Endothelial cell of umbilical vein (primary cell): ENCODE measurements around the gene PRDM13. TPM values are rescaled to one million over a fixed set of nuclear protein-coding genes. Genes with fewer than 3 reads are reported as not detected.

ENCODE experiments used
- BruUV-seq: library from RNA; stranded (reverse); fragments of 400-500 nt; replicated peaks from 2 replicates; lab custom pipeline; 2021; lab: Mats Ljungman, UMichigan
- CTCF ChIA-PET: fragments of 300-600, 350-600 bp; sonication (Branson Sonifier 250); formaldehyde crosslinking; loops from one replicate; lab custom pipeline; 2021; ENCODE audit warnings: antibody characterized with exemption, inconsistent platforms; lab: Charles Lee
- POLR2A ChIA-PET: fragments of 300-600, 350-600 bp; sonication (Branson Sonifier 250); formaldehyde crosslinking; loops from one replicate; lab custom pipeline; 2021; ENCODE audit warnings: antibody characterized with exemption, inconsistent platforms; lab: Charles Lee
- DNase-seq: peaks from one replicate; pipeline ENCODE4 v3.0.0-alpha.2; 2011; ENCODE audit warnings: low read depth, low spot score
- FAIRE-seq: peaks from 2 replicates; lab custom pipeline; 2011; peaks lifted over from hg19 to GRCh38; lab: Jason Lieb, UNC
- H2AFZ ChIP-seq: 2 replicates; pipeline ENCODE4 v1.6.0; 2012; ENCODE audit warnings: low read depth, low read length, control low read depth, inconsistent platforms
- H3K27ac ChIP-seq: 2 replicates; pipeline ENCODE4 v1.5.1; 2011; ENCODE audit warnings: low read depth, mild to moderate bottlenecking, control low read depth, low read length, moderate library complexity; ENCODE audit not compliant: insufficient read depth
- H3K27me3 ChIP-seq, 2 experiments: 2 replicates each; pipeline versions ENCODE4 v1.6.0 to v1.6.1; 2011; ENCODE audit warnings: low read length in 2 of 2, mixed read lengths in 1 of 2; ENCODE audit not compliant: control insufficient read depth in 2 of 2, insufficient read depth in 2 of 2
- H3K36me3 ChIP-seq, 2 experiments: 2 replicates in 1 of 2; 3 replicates in 1 of 2; pipeline ENCODE4 v1.5.1; 2011; ENCODE audit warnings: low read length in 2 of 2, mild to moderate bottlenecking in 1 of 2, moderate library complexity in 1 of 2; ENCODE audit not compliant: control insufficient read depth in 2 of 2, insufficient read depth in 2 of 2; ENCODE audit errors: extremely low read depth in 1 of 2
- H3K4me1 ChIP-seq: 3 replicates; pipeline ENCODE4 v1.5.1; 2011; ENCODE audit warnings: mild to moderate bottlenecking, low read length; ENCODE audit not compliant: control insufficient read depth, insufficient read depth; ENCODE audit errors: extremely low read depth
- H3K4me2 ChIP-seq: 2 replicates; pipeline ENCODE4 v1.6.1; 2011; ENCODE audit warnings: low read length, control low read depth, mixed read lengths; ENCODE audit not compliant: insufficient read depth
- H3K4me3 ChIP-seq, 3 experiments: fragments of 200-600 bp in 1 of 3; sonication (generic), shearing (Covaris generic) in 1 of 3; replicated peaks in 1 of 3; 2 replicates each; pipeline ENCODE4 v1.5.1; 2011 to 2016; ENCODE audit warnings: control low read depth in 3 of 3, low read length in 3 of 3, mild to moderate bottlenecking in 2 of 3, inconsistent platforms in 1 of 3, low read depth in 1 of 3, moderate library complexity in 1 of 3; ENCODE audit not compliant: insufficient read depth in 1 of 3
- H3K79me2 ChIP-seq: 2 replicates; pipeline ENCODE4 v1.6.0; 2012; ENCODE audit warnings: low read length, inconsistent platforms; ENCODE audit not compliant: control insufficient read depth, insufficient read depth
- H3K9ac ChIP-seq: replicated peaks from 2 replicates; pipeline ENCODE3; 2011; ENCODE audit warnings: low read length, control low read depth; ENCODE audit not compliant: insufficient read depth; ENCODE audit errors: extremely low read depth
- H3K9me1 ChIP-seq: replicated peaks from 3 replicates; pipeline ENCODE4 v1.6.0; 2011; ENCODE audit warnings: mild to moderate bottlenecking, low read length; ENCODE audit not compliant: control insufficient read depth, insufficient read depth; ENCODE audit errors: extremely low read depth
- H3K9me3 ChIP-seq: replicated peaks from 2 replicates; pipeline ENCODE4 v1.5.1; 2012; ENCODE audit warnings: low read length, inconsistent platforms; ENCODE audit not compliant: control insufficient read depth, insufficient read depth
- H4K20me1 ChIP-seq: replicated peaks from 2 replicates; pipeline ENCODE3; 2011; ENCODE audit warnings: mild to moderate bottlenecking, low read length; ENCODE audit not compliant: control insufficient read depth, insufficient read depth; ENCODE audit errors: extremely low read depth
- EZH2 ChIP-seq: IDR thresholded peaks from 2 replicates; pipeline ENCODE4 v1.6.1; 2012; ENCODE audit warnings: borderline replicate concordance, low read depth, mild to moderate bottlenecking, moderate library complexity, low read length, inconsistent platforms; ENCODE audit not compliant: severe bottlenecking
- FOS ChIP-seq: IDR thresholded peaks from 2 replicates; pipeline ENCODE4 v1.6.1; 2011; ENCODE audit warnings: mild to moderate bottlenecking, low read length, moderate library complexity, borderline replicate concordance; ENCODE audit not compliant: insufficient read depth
- GATA2 ChIP-seq: IDR thresholded peaks from 2 replicates; pipeline ENCODE4 v1.7.0; 2011; ENCODE audit warnings: low read depth, mild to moderate bottlenecking, moderate library complexity, mixed read lengths, low read length; ENCODE audit not compliant: insufficient read length, insufficient read depth
- JUN ChIP-seq: IDR thresholded peaks from 2 replicates; pipeline ENCODE4 v1.6.1; 2011; ENCODE audit warnings: borderline replicate concordance, low read depth; ENCODE audit not compliant: insufficient read length, insufficient read depth
- MYC ChIP-seq: IDR thresholded peaks from one replicate; pipeline ENCODE4 v1.6.1; 2011; ENCODE audit warnings: mild to moderate bottlenecking, low read depth, low read length
- POLR2A ChIP-seq: IDR thresholded peaks from 2 replicates; pipeline ENCODE4 v1.6.1; 2012; ENCODE audit warnings: low read depth, mild to moderate bottlenecking, control low read depth, low read length
- POLR2AphosphoS5 ChIP-seq: IDR thresholded peaks from 2 replicates; pipeline ENCODE4 v1.6.1; 2012; ENCODE audit warnings: low read depth, mild to moderate bottlenecking, control low read depth, low read length, moderate library complexity; ENCODE audit not compliant: insufficient read depth
- dilution Hi-C: fragments of 300-500 bp; cut with MboI; formaldehyde crosslinking; loops from one replicate; pipeline ENCODE4 v1.15.0; 2019; ENCODE audit warnings: low sequenced_read_pairs; ENCODE audit not compliant: extremely low pct_ligation_motif_present
- intact Hi-C: fragments of 100-400 bp; cut with micrococcal nuclease; formaldehyde crosslinking; loops from one replicate; pipeline ENCODE4 v1.10.0; 2022
- polyA plus RNA-seq, 4 experiments: library from polyadenylated mRNA; depleted of rRNA in 3 of 4; stranded (reverse) in 3 of 4; unstranded in 1 of 4; fragments of >200 nt; gene quantifications; 2 replicates each; pipeline versions ENCODE4 v1.2.1 to v1.2.3, GENCODE V29; 2011 to 2012; ENCODE audit warnings: missing spikeins in 1 of 4
- total RNA-seq: library from RNA; stranded (reverse); gene quantifications from 2 replicates; pipeline ENCODE4 v1.2.3, GENCODE V29; 2021
- TF ChIP-seq, protein P1 (sequence below): IDR thresholded peaks from 2 replicates; pipeline ENCODE4 v1.6.1; 2011; ENCODE audit not compliant: insufficient read depth, insufficient read length
- TF ChIP-seq, protein P2 (sequence below), 2 donors: IDR thresholded peaks; 1 replicate in 1 of 2; 2 replicates in 1 of 2; pipeline ENCODE4 v1.5.1; 2011; ENCODE audit warnings: low read length in 2 of 2, mild to moderate bottlenecking in 2 of 2, moderate library complexity in 2 of 2, control low read depth in 1 of 2, inconsistent platforms in 1 of 2, low read depth in 1 of 2; ENCODE audit not compliant: insufficient read depth in 1 of 2; ENCODE audit errors: extremely low read depth in 1 of 2

PRDM13 gene
- total and polyA plus RNA-seq, 2 donors (not counting 3 experiments of a cell fraction or from before 2014, with no cell fraction given): not detected

DNA sequence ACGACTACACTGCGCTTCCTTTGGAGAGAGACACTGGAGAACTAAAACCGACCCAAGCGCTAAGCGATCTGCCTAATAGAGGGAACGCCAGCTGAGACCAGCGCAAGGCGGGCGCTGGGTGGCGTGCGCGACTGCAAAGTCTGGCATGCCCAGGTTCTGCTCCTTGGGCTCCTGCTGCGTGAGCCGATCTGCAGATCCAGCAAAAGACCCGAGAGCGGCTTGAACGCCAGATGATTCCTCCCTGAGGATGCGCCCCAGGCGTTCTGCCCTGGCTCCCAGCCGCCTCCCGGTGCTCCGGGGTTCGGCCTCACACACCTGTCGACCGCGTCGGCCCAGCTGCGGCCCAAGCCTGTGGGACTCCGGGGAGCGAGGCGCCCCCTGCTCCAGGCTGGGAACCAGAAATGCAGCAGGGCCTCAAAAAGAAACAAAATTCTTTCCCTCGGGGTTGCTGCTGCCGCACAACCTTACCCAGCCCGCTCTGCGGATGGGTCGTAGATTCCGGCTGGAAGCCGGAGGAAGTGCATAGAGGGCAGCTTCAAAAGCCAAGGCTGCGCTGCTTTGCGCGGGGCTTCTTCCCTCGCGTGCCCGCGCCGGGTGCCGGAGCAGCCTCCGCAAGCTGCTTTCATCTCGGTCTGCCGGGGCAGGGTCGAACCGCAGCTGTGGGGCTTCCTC, 17.9 kb upstream of the PRDM13 start:
- FAIRE-seq: peak; percentile 85
- no peak overlapping the region for H3K27ac ChIP-seq
- no peaks in the 10 kb centered on the region for H4K20me1 ChIP-seq
- peak overlapping the region; percentile 11 to 40 (median 37) for H3K4me3 ChIP-seq
- BruUV-seq: no TSS peak
- no peaks in the 10 kb centered on the region for H3K9me1 ChIP-seq
- no peaks in the 10 kb centered on the region for H3K79me2 ChIP-seq
- H3K9me3 ChIP-seq: no peaks in the 10 kb centered on the region
- peak; percentile 72 for DNase-seq
- no peaks in the 10 kb centered on the region for H3K36me3 ChIP-seq
- TF ChIP-seq POLR2A: no peak
- TF ChIP-seq FOS: no peak
- peak; percentile 77 for TF ChIP-seq EZH2
- no peak for TF ChIP-seq MYC
- no peak for TF ChIP-seq JUN
- TF ChIP-seq GATA2: no peak
- TF ChIP-seq, protein P1, sequence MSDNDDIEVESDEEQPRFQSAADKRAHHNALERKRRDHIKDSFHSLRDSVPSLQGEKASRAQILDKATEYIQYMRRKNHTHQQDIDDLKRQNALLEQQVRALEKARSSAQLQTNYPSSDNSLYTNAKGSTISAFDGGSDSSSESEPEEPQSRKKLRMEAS: no peak
- TF ChIP-seq, protein P2, sequence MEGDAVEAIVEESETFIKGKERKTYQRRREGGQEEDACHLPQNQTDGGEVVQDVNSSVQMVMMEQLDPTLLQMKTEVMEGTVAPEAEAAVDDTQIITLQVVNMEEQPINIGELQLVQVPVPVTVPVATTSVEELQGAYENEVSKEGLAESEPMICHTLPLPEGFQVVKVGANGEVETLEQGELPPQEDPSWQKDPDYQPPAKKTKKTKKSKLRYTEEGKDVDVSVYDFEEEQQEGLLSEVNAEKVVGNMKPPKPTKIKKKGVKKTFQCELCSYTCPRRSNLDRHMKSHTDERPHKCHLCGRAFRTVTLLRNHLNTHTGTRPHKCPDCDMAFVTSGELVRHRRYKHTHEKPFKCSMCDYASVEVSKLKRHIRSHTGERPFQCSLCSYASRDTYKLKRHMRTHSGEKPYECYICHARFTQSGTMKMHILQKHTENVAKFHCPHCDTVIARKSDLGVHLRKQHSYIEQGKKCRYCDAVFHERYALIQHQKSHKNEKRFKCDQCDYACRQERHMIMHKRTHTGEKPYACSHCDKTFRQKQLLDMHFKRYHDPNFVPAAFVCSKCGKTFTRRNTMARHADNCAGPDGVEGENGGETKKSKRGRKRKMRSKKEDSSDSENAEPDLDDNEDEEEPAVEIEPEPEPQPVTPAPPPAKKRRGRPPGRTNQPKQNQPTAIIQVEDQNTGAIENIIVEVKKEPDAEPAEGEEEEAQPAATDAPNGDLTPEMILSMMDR (IDR thresholded peaks at IDR 0.05; ENCODE audit: extremely low read depth in 1 of 2, insufficient read depth in 1 of 2, low read depth in 1 of 2, low read length in 2 of 2): peak; percentile 36 to 69
- TF ChIP-seq POLR2AphosphoS5: no peak
- H3K4me1 ChIP-seq: peaks cover 8% of the 10 kb centered on the region
- ChIA-PET POLR2A (interaction anchor here (1.0 kb wide), 1 partner anchor 20 kb away, joined by 4 read pairs; the partner anchor contains the start of gene CCNC), CTCF (interaction anchor here (0.5 to 4.3 kb wide), 14 partner anchors 11 to 279 kb away, joined by 3 to 27 read pairs (median 3); partner anchors contain the start of gene CCNC)
- H3K9ac ChIP-seq: no peak overlapping the region
- peak overlapping the region; percentile 72 for H3K4me2 ChIP-seq
- peaks cover 71 to 77% of the 10 kb centered on the region in 2 experiments for H3K27me3 ChIP-seq
- H2AFZ ChIP-seq: peak overlapping the region; percentile 34
- intact Hi-C loops: loop anchor here (1.0 kb wide), 3 partner anchors 15 to 158 kb away; partner anchors contain the start of gene CCNC
- dilution Hi-C loops: no loop called here
